ENCODE results near the gene SLC29A3.

DNA sequence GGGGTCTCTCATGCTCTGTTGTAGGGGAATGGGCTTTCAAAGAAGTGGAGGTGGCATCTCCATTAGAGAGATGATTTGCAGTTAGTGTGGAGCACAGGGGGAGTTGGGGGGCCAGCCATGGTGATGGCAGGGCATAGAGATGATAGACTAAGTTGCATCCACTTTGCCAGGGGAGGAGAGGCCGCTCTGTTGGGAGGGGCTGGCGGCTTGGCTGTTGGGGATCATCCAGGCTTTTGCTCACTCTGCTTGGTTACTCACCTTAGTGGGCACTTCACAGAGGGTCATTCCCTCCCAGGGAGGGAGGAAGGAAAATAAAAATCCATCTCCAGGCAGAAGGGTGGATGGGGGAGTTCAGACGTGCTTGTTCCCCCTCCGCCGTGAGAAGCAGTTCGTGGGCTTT lies 46.3 kb downstream of the SLC29A3 start:
- no peak for TF ChIP-seq TCF12 (IDR thresholded peaks at IDR 0.05; ENCODE audit: low read depth)
- no peak for TF ChIP-seq TAF1 (IDR thresholded peaks at IDR 0.05; ENCODE audit: low read depth)

Data from Ishikawa (cell line).